Fibroblast of skin of back (primary cell): ENCODE results near the gene SSTR3.
A peak's percentile ranks its signal among the peaks of the same experiment; 100 is the strongest.
"Not testable (repeated sequence)": the region's sequence is repeated elsewhere in the genome, so short reads cannot be mapped to it uniquely, and the experiment has no call there.

Source experiments
- DNase-seq: peaks from one replicate; pipeline ENCODE4 v3.0.0-alpha.2; 2013

SSTR3 gene

GRCh38 chr22:37210041-37210803, 2.1 kb downstream of the SSTR3 start:
- no peak for DNase-seq

- no peak for DNase-seq
Measured at GRCh38 chr22:37209140-37209845, 3.0 kb downstream of the SSTR3 start.

GRCh38 chr22:37208401-37209139, 3.7 kb downstream of the SSTR3 start:
- no peak for DNase-seq

- DNase-seq: no peak
Measured at GRCh38 chr22:37207981-37208380, 4.3 kb downstream of the SSTR3 start.

GRCh38 chr22:37206841-37207821, 5.1 kb downstream of the SSTR3 start:
- no peak for DNase-seq

- no peak for DNase-seq
Measured at GRCh38 chr22:37206118-37206840, 6.0 kb downstream of the SSTR3 start.

- no peak for DNase-seq
Measured at GRCh38 chr22:37205046-37205445, 7.2 kb downstream of the SSTR3 start.

GRCh38 chr22:37204045-37204655, 8.1 kb downstream of the SSTR3 start:
- DNase-seq: no peak

GRCh38 chr22:37203354-37204044, 8.8 kb downstream of the SSTR3 start:
- DNase-seq: no peak

GRCh38 chr22:37202716-37203115, 9.6 kb downstream of the SSTR3 start:
- no peak for DNase-seq

GRCh38 chr22:37202001-37202555, 10.2 kb downstream of the SSTR3 start:
- no peak for DNase-seq

- not testable (repeated sequence) for DNase-seq
Measured at GRCh38 chr22:37201443-37201820, 10.8 kb downstream of the SSTR3 start.

GRCh38 chr22:37199760-37200108, 12.5 kb downstream of the SSTR3 start:
- DNase-seq: no peak

GRCh38 chr22:37199103-37199759, 13.0 kb downstream of the SSTR3 start:
- DNase-seq: peak; percentile 94

GRCh38 chr22:37198258-37199102, 13.8 kb downstream of the SSTR3 start:
- DNase-seq: peak; percentile 69

GRCh38 chr22:37197451-37198257, 14.6 kb downstream of the SSTR3 start:
- peak; percentile 27 for DNase-seq
